ENCODE measurements around the gene CACNA2D2.

DNA sequence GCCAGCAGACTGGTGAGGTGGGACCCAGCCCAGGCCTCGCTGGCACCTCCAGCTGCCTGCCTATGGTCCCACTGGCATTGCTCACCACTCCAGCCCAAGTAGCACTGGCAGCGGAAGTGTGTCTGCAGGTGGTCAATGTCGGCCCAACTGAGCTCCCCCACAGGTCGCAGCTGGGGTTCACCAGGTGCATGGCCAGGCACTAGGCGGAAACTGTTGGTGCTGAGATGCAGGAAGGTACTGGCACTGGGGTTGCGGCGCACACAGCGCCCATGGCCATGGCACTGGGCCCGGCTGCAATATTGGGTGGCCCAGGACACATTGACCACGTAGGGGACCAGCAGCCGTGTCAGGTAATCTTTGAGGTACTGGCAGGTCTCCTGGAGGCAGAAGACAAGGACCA, 185.3 kb downstream of the CACNA2D2 start:
- TF ChIP-seq TCF7L2 (IDR thresholded peaks at IDR 0.05; ENCODE audit: low read depth, low read length) = no peak
- TF ChIP-seq, protein P1, sequence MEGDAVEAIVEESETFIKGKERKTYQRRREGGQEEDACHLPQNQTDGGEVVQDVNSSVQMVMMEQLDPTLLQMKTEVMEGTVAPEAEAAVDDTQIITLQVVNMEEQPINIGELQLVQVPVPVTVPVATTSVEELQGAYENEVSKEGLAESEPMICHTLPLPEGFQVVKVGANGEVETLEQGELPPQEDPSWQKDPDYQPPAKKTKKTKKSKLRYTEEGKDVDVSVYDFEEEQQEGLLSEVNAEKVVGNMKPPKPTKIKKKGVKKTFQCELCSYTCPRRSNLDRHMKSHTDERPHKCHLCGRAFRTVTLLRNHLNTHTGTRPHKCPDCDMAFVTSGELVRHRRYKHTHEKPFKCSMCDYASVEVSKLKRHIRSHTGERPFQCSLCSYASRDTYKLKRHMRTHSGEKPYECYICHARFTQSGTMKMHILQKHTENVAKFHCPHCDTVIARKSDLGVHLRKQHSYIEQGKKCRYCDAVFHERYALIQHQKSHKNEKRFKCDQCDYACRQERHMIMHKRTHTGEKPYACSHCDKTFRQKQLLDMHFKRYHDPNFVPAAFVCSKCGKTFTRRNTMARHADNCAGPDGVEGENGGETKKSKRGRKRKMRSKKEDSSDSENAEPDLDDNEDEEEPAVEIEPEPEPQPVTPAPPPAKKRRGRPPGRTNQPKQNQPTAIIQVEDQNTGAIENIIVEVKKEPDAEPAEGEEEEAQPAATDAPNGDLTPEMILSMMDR (IDR thresholded peaks at IDR 0.05) = no peak
- TF ChIP-seq, protein P2, sequence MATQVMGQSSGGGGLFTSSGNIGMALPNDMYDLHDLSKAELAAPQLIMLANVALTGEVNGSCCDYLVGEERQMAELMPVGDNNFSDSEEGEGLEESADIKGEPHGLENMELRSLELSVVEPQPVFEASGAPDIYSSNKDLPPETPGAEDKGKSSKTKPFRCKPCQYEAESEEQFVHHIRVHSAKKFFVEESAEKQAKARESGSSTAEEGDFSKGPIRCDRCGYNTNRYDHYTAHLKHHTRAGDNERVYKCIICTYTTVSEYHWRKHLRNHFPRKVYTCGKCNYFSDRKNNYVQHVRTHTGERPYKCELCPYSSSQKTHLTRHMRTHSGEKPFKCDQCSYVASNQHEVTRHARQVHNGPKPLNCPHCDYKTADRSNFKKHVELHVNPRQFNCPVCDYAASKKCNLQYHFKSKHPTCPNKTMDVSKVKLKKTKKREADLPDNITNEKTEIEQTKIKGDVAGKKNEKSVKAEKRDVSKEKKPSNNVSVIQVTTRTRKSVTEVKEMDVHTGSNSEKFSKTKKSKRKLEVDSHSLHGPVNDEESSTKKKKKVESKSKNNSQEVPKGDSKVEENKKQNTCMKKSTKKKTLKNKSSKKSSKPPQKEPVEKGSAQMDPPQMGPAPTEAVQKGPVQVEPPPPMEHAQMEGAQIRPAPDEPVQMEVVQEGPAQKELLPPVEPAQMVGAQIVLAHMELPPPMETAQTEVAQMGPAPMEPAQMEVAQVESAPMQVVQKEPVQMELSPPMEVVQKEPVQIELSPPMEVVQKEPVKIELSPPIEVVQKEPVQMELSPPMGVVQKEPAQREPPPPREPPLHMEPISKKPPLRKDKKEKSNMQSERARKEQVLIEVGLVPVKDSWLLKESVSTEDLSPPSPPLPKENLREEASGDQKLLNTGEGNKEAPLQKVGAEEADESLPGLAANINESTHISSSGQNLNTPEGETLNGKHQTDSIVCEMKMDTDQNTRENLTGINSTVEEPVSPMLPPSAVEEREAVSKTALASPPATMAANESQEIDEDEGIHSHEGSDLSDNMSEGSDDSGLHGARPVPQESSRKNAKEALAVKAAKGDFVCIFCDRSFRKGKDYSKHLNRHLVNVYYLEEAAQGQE (IDR thresholded peaks at IDR 0.05; ENCODE audit: insufficient read depth in 1 of 2, low read depth in 2 of 2, low read length in 1 of 2) = no peak
